ENCODE measurements around the gene SMIM44.

DNA sequence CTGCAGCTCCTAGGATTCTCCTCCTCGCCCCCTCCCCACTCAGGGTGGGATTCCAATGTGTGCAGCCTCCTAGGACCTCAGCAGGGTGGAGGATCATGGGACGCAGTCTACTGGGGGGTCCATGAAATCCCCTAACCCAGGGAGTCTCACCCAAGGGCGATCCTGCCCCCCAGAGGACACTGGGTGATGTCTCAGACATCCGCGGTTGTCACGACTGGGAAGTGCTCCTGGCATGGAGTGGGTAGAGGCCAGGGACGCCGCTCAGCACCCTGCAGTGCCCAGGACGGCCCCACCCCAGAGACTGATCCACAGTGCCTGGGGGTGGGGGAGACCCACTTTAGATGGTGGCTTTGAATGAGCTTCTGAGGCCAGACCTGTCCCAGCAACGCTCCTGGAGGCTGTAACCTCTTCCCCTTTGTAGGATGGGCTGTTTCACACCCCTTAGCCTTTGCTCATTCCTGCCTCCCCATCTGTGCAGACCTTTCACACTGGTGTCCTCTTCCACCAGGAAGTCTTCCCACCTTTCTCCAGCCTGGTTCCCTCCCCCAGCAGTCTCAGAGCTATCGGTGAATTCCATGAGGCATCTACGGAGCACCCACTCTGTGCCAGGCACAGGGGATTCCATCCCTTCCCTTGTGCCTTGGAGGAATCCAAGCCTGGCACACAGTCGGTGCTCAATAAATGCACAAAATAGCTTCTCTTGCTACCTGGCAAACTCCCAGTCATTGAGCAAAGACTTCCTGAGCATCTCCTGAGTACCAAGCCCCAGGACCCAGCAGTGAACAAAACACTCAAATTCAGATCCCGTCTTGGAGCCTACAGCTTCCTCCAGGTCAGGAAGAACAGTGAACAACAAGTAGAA is 13.4 kb downstream of the SMIM44 start:
- TF ChIP-seq EZH2 (IDR thresholded peaks at IDR 0.05; ENCODE audit: low read depth): no peak
- no peak for TF ChIP-seq CTCF (conservative IDR thresholded peaks at IDR 0.05)

Measured in PC-9 (cell line).